HG02588 (cell line): Measurements from ENCODE around the gene PYGB.
"Not testable (repeated sequence)": the region's sequence is repeated elsewhere in the genome, so short reads cannot be mapped to it uniquely, and the experiment has no call there.

Experiments
- ATAC-seq: cut with Tn5 transposase; IDR thresholded peaks from one replicate; pipeline ENCODE4 v1.9.1; 2021; ENCODE audit warnings: mild to moderate bottlenecking, moderate library complexity; ENCODE audit not compliant: unreplicated experiment

PYGB gene

DNA sequence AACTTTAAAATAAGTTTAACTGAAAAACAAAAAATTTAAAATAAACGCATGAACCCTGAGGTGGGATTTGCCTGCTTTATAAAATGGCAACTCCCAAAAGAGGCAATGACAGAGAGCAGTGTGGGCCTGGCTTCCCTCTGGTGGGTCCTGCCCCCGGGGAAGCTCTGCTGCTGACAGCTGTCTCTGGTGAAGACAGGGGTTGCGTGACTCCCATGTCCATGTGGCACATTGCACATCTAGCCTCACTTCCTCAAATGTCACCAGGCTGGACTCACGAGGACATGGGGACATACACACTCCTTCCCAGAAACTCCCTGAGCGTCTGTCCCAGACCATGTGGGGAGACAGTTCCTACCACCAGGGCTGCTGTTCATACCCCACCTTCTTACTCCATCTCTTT is 76.5 kb downstream of the PYGB start:
- ATAC-seq, result no peak

DNA sequence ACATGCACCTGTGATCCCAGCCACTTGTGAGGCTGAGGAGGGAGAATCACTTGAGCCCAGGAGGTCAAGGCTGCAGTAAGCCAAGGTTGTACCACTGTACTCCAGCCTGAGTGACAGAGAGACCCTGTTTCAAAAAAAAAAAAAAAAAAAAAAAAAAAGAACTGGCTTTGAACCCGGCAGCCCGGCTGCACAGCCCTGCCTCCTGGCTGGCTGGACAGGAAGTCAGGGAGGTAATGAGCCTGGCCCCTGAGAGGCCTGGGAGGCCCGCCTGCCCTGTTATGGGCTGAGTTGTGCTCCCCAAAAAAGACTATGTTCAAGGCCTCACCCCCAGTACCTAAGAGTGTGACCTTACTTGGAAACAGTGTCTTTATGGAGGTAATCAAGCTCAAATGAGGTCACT is 77.2 kb downstream of the PYGB start:
- no peak for ATAC-seq

DNA sequence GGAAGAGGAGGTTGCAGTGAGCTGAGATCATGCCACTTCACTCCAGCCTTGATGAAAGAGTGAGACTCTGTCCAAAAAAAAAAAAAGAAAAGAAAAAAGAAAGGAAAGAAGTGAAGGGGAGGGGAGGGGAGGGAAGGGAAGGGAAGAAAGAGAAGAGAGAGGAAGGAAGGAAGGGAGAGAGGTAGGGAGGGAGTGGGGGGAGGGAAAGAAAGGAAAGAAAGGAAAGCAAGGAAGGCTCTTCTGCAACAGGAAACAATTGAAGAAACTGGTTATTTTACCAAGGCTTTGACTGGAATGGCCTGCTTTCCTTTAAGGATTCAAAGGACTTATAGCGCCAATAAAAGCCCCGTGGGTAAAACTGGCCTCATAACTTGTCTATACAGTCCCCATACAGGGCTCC is 78.1 kb downstream of the PYGB start:
- ATAC-seq, result no peak

DNA sequence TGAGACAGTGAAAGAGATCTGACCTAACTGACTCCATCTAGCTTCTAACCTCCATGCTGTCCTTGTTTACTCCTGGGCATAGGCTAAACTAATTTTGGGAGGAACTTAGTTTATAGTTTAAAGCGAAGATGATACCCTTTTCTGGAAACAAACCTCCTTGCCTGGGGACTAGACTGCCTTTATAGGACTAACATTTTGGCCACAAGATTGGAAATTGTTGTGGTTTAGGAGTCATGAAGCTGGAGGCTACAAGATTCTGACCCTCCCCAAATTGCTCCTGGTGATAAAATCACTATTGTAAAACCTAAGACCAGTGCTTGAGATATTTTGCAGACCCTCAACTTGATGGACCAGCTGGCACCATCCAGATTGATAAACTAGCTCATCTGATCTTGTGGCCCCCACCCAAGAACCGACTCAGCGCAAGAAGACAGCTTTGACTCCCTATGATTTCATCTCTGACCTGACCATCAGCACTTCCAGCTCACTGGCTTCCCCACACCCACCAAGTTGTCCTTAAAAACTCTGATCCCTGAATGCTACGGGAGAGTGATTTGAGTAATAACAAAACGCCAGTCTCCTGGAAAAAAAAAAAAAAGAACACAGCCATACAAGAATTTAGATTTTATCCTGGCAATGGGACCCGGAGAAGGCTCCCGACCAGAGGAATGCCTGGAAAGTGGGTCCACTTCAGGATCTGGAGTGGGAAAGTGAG is 79.8 kb downstream of the PYGB start:
- ATAC-seq, result no peak

DNA sequence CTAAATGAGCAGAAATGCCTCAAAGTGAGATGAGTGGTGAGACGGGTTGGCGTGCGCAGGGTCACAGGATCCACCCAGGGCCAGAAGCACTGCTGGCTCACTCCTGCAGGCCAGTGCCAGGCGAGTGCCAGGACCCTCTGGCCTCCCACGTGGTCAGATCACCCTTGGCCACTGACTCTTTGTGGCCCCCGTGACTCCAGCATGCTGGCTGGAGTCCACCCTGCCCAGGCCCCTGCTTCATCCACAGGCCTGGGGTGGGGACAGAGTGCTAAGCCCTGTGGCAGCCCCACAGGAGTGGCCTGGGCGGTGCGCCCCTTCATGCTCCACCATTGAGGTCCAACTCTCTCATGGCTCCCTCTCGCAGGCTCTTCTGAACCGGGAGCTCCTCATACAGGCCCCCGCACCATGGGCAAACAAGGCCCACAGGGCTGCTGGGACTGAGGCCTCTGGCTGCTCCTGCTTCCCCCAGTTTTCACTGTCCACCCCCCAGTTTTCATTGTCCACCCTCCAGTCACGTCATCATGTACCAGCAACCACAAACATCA is 81.1 kb downstream of the PYGB start:
- no peak for ATAC-seq

DNA sequence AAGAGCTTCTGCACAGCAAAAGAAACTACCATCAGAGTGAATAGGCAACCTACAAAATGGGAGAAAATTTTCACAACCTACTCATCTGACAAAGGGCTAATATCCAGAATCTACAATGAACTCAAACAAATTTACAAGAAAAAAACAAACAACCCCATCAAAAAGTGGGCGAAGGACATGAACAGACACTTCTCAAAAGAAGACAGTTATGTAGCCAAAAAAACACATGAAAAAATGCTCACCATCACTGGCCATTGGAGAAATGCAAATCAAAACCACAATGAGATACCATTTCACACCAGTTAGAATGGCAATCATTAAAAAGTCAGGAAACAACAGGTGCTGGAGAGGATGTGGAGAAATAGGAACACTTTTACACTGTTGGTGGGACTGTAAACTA is 87.1 kb downstream of the PYGB start:
- ATAC-seq, result not testable (repeated sequence)

DNA sequence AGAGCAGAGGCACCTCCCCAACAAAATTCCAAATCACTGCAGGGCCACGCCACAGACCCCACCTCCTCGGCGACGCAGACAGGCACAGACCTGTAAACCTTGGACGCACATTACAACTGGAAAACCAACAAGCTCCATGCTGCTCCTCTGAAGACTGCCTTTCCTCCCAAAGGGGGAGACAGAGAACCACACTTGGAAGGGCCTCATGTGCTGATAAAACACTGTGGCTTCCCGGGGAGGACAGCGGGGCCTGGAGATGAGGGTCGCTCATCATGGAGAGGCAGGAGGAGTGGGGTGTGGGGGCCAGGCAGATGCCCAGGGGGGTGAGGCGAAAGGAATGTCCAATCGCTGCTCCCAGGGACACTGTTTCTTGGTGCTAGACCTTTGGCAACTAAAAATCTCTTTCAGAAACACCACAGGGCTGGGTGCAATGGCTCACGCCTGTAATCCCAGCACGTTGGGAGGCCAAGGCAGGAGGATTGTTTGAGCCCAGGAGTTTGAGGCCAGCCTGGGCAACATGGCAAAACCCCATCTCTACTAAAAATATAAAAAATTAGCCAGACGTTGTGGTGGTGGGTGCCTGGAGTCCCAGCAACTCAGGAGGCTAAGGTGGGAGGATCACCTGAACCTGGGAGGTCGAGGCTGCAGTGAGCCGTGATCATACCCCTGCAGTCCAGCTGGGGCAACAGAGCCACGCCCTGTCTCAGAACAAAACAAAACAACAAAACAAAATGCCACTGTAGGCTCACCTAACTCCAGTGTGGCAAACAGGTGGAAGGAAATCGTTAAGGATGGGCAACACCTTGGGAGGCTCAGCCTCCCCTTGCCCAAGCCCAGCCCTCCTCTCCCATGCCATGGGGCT is 88.9 kb downstream of the PYGB start:
- ATAC-seq, result no peak

DNA sequence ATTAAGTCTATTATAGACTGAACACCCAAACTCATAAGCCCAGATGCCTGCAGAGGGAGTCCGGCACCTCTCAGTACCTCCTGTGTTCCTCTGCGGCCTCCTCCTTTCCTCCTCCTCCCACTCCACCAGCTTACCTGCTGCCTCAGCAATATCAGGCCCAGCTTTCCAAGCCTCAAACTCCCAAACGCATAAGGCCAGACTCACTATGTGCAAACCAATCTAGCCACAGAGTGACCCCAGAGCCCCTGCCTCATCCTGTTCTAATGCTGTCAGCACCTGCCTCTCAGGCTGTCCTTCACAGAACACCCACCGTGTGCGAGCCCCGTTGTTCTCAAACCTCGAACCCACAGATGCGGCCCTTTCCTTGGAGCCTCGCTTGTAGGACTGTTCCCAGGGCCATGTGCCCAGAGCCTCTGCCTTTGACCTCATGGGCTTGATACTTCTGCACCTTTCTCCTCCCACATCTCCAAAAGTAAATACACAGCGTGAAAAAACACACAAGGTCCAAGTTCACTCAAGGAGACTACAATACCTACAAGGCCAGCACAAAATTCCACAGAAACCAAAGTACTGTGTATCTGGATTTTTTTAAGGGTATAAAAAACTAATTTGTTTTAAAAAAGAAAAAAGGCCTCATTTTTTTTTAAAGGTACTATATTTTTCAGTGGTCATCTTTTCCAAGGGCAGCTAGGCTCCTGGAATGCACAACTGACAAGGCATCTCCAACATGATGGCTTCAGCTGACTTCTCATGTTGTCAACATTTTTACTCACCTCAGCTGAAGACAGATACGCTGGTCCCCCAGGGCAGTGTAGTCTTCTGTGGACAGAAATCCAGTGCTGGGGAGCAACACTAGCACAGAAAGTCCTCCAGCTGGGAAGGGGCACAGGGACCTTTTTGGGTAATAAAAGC is 90.5 kb downstream of the PYGB start:
- ATAC-seq, result no peak

DNA sequence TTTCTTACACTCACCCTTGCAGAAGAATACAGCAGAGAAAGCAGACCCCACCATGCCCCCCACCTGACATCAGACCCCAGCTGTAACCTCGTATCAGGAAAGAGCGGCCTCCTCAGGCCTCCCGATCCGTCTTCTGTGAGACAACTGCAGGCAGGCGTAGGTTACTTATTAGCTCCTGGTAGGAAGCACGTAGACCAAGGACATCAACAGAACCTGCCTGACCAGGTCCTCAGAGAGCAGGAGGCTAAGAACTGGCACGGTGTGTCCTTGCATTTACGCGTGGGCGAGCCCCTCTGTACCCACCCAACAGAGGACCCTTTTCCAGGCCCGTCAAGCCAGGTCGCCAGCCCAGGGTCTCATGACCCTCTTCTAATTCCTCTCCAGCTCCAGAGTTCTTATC is 91.7 kb downstream of the PYGB start:
- ATAC-seq, result no peak

DNA sequence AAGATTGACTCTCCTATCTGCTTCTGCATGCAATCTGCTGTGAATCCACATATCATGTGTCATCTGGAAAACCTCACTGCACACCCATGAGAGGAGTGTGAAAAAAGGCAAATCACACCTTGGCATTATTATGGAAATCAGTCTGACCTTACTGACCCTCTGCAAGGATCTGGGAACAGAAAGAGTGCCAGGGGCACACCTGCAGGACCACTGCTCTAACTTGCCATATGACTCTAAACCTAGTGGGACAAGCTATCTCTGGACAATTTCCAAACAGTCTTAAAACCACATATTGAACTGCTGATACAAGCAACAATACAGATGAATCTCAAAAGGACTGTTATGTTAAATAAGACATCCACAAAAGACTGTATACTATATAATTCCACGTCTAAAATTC is 92.5 kb downstream of the PYGB start:
- ATAC-seq, result no peak

DNA sequence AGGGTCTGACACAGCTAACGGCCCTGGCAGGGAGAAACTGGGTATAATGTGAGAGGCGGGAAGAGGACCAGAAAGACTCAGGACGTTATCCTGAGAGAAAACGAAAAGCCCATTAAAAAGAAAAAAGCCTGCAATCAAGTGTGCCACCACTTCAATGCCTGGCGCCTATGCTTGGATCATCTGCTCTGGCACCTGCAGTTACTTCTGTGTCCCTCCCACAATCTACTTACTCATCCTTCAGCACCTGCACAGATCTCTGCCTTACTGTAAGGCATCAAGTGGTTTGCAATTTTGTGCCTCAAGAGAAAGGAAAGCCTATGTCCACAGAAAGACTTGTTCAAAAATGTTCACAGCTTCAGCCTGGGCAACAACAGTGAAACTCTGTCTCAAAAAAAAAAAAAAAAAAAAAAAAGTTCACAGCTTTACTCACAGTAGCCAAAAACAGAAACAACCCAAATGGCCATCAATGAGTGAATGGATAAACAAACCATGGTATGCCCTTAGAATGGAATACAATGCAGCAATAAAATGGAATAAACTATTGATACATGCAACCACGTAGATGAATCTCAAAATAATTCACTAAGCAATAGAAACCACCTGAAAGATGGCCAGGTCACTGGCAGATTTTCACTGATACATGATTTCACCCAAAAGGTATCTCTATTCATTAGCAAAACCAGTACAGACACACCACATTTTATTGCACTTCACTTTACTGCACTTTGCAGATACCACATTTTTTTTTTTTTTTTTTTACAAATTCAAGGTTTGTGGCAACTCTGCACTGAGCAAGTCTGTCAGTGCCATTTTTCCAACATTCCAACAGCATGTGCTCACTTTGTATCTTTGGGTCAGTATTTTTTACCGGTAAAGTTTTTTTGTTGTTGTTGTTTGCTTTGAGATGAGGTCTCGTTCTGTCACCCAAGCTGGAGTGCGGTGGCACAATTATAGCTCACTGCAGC is 94.1 kb downstream of the PYGB start:
- ATAC-seq, result no peak

DNA sequence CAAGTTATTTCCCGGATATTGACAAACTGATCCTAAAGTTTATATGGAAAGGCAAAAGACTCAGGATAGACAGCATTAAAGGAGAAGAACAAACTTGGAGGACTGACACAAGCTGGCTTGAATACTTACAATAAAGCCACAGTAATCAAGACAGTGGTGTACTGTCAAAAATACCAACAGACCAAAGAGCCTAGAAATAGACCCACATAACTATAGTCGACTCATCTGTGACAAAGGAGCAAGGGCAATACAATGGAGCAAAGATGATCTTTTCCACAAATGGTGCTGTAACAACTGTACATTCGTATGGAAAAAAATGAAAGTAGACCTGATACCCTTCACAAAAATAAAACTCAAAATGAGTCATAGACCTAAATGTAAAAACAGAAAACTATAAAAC is 96.7 kb downstream of the PYGB start:
- ATAC-seq, result no peak

DNA sequence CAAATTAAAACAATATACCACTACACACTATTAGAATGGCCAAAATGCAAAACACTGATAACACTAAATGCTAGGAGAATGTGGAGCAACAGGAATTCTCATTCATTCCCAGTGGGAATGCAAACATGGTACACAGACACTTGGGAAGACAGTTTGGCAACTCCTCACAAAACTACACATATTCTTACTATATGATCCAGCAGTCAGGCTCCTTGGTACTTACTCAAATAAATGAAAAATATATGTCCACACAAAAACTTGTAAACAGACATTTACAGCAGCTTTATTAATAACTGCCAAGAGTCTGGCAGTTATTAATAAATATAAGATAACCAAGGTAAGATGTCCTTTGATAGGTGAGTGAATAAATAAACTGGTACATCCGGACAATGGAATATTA is 97.8 kb downstream of the PYGB start:
- no peak for ATAC-seq

DNA sequence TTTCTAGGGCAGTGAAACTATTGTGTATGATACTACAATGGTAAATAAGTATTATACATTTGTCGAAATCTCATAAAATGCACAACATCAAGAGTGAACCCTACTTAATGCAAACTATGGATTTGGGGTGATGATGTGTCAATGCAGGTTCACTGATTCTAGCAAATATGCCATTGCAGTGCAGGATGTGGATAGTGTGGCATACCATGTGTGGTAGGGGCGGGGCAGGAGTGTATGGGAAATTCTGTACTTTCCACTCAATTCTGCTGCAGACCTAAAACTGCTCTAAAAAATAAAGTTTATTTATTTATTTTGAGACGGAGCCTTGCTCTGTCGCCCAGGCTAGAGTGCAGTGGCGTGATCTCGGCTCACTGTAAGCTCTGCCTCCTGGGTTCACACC is 98.5 kb downstream of the PYGB start:
- no peak for ATAC-seq
